ENCODE measurements around the gene QSOX2.

Gene QSOX2

GRCh38 chr9:136193127-136193890 is 52.3 kb downstream of the QSOX2 start:
- ChIA-PET POLR2A (no interaction called here), CTCF (interaction anchor here (1.2 to 1.5 kb wide), 3 partner anchors 11 to 33 kb away, joined by 3 to 5 read pairs (median 3); no protein-coding TSS in a partner anchor)
- DNase-seq (ENCODE audit: low read depth, low spot score): no peak
- TF ChIP-seq CTCF (IDR thresholded peaks at IDR 0.05; ENCODE audit: insufficient read depth, low read length, missing control alignments): no peak
- H3K4me3 ChIP-seq (ENCODE audit: low read depth, low read length): no peak overlapping the region

- DNase-seq (ENCODE audit: low read depth, low spot score): no peak
- ChIA-PET CTCF (interaction anchor here (1.2 to 1.5 kb wide), 3 partner anchors 10 to 34 kb away, joined by 3 to 5 read pairs (median 3); no protein-coding TSS in a partner anchor), POLR2A (no interaction called here)
- no peak overlapping the region for H3K4me3 ChIP-seq (ENCODE audit: low read depth, low read length)
- no peak for TF ChIP-seq CTCF (IDR thresholded peaks at IDR 0.05; ENCODE audit: insufficient read depth, low read length, missing control alignments)
These were observed 53.1 kb downstream of the QSOX2 start for GRCh38 chr9:136192289-136193126.

GRCh38 chr9:136191960-136192286 is 53.7 kb downstream of the QSOX2 start:
- no peak for TF ChIP-seq CTCF (IDR thresholded peaks at IDR 0.05; ENCODE audit: insufficient read depth, low read length, missing control alignments)
- no peak overlapping the region for H3K4me3 ChIP-seq (ENCODE audit: low read depth, low read length)
- POLR2A ChIA-PET: no interaction called here
- no peak for DNase-seq (ENCODE audit: low read depth, low spot score)
- CTCF ChIA-PET: interaction anchor here (1.2 to 1.5 kb wide), 3 partner anchors 9 to 35 kb away, joined by 3 to 5 read pairs (median 3); no protein-coding TSS in a partner anchor

GRCh38 chr9:136191099-136191959 is 54.3 kb downstream of the QSOX2 start:
- TF ChIP-seq CTCF (IDR thresholded peaks at IDR 0.05; ENCODE audit: insufficient read depth, low read length, missing control alignments): no peak
- H3K4me3 ChIP-seq (ENCODE audit: low read depth, low read length): no peak overlapping the region
- ChIA-PET POLR2A (no interaction called here), CTCF (interaction anchor here (1.4 to 1.5 kb wide), 2 partner anchors 9 to 35 kb away, joined by 3 to 5 read pairs; no protein-coding TSS in a partner anchor)
- DNase-seq (ENCODE audit: low read depth, low spot score): no peak

- CTCF ChIA-PET: interaction anchor here (1.4 kb wide), 1 partner anchor 35 kb away, joined by 3 read pairs; no protein-coding TSS in a partner anchor
- POLR2A ChIA-PET: no interaction called here
- H3K4me3 ChIP-seq (ENCODE audit: low read depth, low read length): no peak overlapping the region
- no peak for DNase-seq (ENCODE audit: low read depth, low spot score)
- no peak for TF ChIP-seq CTCF (IDR thresholded peaks at IDR 0.05; ENCODE audit: insufficient read depth, low read length, missing control alignments)
These were observed 55.0 kb downstream of the QSOX2 start for GRCh38 chr9:136190656-136191055.

Measured in AG04449 (cell line).